Activated CD8-positive, alpha-beta memory T cell treated with anti-CD3 and anti-CD28 coated beads for 4 hours (primary cell): Measurements from ENCODE around the gene TRAK2.
"Not testable (repeated sequence)": the region's sequence is repeated elsewhere in the genome, so short reads cannot be mapped to it uniquely, and the experiment has no call there.

ENCODE experiments used
- DNase-seq, 2 donors: peaks; one replicate each; pipeline ENCODE4 v3.0.0-alpha.2; 2020; ENCODE audit warnings: low read depth in 2 of 2

TRAK2 gene

DNA sequence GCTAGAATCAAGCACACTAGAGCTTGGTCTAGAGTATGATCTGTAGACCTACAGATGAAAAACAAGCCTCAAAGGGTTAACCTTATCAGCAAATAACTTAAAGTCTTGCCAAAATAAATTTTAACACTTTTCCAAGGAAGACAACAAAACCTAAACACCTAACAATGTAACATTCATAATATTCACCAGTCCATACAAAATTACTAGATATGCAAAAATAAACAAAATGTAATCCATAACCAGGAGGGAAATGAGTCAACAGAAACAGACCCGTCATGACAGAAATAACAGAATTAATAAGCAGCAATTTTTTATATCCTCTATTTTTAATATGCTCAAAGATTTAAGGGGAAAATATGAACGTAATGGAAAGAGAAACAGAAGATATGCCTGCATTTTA lies 36.1 kb downstream of the TRAK2 start:
- DNase-seq: no peak

DNA sequence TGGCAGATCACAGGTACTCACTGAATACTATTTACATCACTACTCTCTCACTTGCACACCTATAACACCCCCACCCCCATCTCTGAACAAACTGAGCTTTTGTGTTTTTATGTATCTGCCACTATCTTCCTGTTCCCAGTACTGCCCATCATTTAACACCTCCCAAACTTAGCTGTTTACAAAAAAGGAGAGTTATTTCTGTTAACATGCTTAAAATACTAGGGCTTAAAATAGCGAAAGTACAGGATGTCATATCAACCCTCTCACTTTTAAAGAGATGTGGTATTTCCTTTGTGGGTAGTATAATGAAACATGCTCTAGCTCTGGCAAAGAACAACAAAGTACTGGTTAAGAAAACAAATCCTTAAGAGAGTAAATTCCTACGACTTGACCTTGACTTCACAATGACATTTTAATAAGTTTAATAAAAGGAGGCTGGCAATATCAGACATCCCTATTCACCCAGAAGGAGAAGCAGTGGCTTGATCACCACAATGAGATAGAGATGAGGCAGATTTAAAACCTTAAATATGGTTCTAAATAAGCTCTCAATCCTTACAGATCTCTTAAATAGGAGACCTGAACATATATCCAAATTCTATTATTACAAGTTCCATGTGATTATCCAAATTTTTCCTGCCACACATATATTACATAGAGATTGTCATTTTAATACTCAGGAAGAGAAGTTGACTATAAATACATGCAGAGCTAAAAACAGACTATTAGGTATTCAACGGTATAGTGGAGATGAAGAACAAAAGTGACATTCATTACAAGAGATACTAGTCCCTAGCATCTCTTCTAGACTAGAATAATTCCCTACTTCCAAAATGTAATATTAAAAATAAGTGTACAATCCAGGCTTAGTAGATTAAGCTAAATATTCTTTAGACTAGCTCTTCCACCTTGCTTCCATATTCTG lies 36.9 kb downstream of the TRAK2 start:
- DNase-seq: no peak

DNA sequence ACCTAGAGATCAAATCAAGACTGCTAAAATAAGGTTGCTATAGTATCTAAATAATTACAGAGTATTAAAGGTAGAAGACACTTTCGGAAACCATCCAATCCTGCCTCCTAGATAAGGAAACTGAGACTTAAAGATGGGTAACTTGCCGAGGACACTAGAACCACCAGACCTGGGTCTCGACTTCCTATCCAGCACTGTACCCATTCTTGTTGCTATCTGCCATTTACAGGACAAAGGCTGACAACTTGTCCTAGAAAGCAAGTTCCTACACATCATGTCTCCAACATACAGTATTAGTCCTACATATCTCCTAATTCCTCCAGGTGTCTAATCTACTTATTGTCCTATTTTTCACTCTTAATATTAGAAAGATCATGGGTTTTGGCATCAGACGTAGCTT lies 37.7 kb downstream of the TRAK2 start:
- DNase-seq: no peak

DNA sequence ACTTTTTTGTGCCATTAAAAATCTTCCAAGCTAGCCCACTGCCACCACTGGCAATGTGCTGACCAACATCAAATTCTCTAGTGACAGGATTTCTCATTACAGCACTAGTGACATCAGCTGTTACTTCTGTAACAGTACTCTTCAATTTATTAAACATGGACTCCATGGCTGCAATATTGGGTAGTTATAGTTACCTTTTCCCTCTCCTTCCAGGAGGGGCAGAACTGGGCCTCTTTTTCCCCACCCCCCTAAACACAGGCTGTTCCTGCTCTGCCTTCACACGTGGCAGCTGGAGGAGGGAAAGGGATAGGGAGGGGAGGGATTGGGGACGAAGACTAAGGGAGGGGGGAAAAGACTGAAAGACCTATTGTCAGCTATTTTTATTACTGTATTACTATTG lies 38.1 kb downstream of the TRAK2 start:
- no peak for DNase-seq

DNA sequence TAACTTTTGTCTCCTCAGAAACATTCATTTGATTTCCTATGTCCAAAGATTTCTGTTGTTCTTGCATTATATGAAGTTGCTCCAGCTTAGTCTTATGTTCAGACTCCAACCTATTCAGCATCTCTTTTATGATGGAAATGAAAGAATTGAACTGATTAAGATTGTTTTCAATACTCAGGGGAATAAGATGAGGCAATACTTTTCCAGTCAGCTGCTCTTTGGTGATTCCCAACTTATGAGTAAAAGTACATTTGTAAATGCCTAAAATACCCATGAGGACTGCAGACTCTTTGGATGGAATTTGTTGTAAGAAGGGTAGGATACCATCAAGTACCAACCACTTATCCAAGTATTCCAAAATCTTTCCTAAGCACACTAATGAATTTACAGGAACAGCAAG lies 39.8 kb downstream of the TRAK2 start:
- no peak for DNase-seq

- no peak for DNase-seq
Measured at GRCh38 chr2:201408931-201409330, 42.3 kb downstream of the TRAK2 start.

DNA sequence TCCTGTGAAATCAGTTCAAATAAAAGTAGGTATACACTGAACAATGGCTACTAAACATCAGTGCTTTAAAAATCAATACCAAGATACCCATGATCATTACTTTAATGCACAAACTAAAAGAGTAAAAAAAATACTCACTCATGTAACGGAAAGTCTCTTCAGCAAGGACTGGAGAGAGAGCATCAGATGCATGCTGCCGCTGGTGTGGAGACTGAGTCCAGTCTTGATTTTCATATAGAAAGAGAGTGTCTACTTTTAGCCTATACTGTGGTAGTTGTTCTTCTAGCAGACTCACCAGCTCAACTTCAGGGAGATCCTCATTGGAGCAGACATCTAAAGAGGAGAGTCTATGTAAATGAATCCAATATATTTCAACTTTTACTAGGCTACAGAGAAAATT lies 44.0 kb downstream of the TRAK2 start:
- DNase-seq: no peak

- no peak for DNase-seq
Measured at GRCh38 chr2:201406077-201406662, 45.1 kb downstream of the TRAK2 start.

- no peak for DNase-seq
Measured at GRCh38 chr2:201404699-201405280, 46.5 kb downstream of the TRAK2 start.

DNA sequence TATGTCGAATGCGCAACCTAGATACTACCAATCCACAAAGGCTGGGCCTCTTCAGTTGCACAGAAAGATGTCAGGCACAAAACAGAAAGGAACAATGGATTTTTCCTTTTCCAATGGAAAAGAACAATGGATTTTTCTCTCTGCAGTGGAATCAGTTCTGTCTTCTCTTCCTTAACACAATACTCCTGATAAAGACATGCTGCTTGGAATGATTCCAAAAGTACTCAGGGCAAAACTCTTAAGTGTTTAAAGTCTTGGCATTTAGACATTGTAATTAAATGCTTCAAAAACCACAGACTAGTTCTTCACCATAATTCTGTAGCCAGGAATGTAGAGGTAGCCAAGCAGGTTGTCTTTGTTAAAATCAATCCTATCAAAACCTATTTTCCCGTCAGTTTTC lies 47.4 kb downstream of the TRAK2 start:
- DNase-seq: no peak

- DNase-seq: no peak
Measured at GRCh38 chr2:201402651-201403562, 48.4 kb downstream of the TRAK2 start.

GRCh38 chr2:201401815-201402214 lies 49.4 kb downstream of the TRAK2 start:
- no peak for DNase-seq

- no peak for DNase-seq
Measured at GRCh38 chr2:201396595-201396994, 54.7 kb downstream of the TRAK2 start.

DNA sequence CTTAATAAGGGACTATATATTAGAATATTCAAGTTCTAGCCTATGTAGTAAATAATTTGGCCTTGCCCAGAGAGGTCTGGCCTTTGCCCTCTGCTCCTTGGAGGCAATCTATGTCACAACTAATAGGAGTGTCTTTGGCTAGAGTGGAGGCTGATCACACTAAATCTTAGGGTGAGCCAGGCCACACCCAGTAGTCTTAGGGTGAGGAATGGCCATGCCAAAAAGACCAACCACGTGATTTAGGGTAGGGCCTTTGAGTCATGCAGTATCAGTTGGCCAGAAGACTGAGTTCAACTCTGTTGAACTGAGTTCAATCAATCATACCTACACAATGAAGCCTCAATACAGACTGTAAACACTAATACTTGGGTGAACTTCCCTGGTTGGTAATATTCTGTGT lies 68.1 kb downstream of the TRAK2 start:
- no peak for DNase-seq

DNA sequence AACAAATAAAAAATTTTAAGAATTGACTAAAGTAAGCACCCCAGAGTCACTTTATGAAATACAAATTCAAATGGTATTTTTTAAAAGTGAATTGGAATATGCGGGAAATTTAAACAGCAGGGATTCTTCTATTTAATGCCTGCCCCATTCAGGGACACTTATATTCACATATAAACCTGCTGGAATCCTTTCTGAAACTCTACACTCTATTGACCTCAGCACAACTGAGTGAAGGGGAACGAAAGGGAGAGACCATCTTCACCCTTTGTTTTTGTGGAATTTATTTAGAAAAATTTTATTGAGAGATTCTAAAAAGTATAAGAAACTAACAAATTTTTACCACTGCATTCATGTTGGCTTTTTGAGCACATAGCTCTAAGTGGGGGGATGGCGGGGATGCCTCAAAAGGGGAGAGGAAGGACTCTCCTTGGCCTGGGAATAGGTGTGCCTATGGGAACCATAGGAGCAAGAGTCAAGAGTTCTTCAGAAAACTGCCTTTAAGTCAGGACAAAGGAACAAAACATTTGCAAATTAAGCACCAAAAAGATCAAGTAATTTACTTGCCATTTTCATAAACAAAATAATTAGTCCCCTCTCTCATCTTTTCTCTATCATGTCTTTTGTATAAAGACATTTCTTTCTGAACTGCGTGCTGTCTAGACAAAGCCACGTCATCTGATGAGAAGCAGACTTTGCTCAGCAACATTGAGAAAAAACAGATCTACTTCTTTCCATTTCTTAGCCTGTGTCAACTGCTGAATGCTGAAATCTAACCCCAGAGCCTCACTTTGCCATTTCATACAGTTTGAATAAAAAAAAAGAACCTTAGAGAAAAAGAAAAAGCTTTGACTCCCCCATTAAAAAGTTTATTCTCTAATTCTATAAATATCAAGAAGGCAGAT lies 72.5 kb downstream of the TRAK2 start:
- no peak for DNase-seq

DNA sequence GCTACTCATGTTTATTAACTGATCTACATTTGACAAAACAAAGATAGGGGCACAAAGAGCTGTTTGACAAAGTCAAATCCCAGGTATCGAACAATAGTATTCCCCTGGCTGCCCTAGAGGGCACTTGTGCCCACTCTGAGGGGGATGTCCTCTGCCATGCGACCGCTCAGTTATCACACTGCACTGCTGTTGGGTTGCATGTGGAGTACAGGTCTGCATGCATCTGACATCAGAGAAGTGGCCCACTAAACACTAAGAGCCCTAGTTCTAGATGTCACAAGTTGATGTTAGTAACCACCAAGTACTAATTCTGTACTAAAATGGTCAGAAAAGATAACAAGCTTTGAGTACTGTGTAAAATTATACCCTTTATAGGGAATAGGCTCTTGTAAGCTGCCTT lies 74.0 kb downstream of the TRAK2 start:
- DNase-seq: no peak

- DNase-seq: no peak
Measured at GRCh38 chr2:201369775-201370174, 81.5 kb downstream of the TRAK2 start.

GRCh38 chr2:201369318-201369717 lies 81.9 kb downstream of the TRAK2 start:
- DNase-seq: not testable (repeated sequence)

GRCh38 chr2:201366146-201366545 lies 85.1 kb downstream of the TRAK2 start:
- no peak for DNase-seq

DNA sequence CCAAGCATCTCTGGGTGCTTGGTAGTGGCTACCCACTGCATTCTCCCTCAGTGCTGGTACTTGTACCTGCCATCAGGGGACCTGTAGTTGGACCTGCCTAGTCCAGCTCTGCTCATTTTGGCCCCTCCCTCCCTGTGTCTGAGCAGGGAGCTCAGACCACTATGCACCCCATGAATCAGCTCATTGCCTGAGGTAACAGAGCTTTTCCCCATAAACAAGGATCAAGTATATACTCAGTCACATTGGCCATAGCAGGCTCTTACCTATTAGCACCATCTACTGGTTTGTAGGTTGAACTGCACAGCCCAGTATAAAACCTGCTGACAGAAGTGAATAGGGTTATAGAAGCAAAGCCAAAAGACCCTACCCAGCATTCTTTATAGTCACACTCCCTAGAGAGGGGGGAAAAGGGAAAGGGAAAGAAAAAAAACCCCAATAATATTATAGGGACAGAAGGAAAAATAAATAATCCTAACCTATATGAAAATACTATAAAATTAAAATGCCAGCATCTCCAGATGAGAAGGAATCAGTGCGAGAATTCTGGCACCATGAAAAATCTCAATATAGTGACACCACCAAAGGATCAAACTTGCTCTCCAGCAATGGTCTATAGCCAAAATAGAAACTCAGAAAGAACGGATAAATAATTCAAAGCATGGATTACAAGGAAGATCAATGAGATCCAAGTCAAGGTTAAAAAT lies 87.2 kb downstream of the TRAK2 start:
- peak in 1 of 2 donors; percentile 15 for DNase-seq
